Stomach (tissue), 4 donors: ENCODE measurements around the gene ERC2.

Source experiments
- POLR2AphosphoS5 ChIP-seq, 3 donors: sonication (generic); formaldehyde crosslinking; IDR thresholded peaks; one replicate each; pipeline ENCODE4 v1.6.1; 2016; ENCODE audit warnings: antibody characterized with exemption in 3 of 3
- TF ChIP-seq, protein P1 (sequence below), 7 experiments: fragments of 450-650 bp in 4 of 7; fragments of 200-600 bp in 3 of 7; sonication (generic) in 3 of 7; IDR thresholded peaks; one replicate each; pipeline ENCODE4 v1.5.1; 2016 to 2019; ENCODE audit warnings: antibody characterized with exemption in 7 of 7, control low read depth in 2 of 7, mild to moderate bottlenecking in 1 of 7

DNA sequence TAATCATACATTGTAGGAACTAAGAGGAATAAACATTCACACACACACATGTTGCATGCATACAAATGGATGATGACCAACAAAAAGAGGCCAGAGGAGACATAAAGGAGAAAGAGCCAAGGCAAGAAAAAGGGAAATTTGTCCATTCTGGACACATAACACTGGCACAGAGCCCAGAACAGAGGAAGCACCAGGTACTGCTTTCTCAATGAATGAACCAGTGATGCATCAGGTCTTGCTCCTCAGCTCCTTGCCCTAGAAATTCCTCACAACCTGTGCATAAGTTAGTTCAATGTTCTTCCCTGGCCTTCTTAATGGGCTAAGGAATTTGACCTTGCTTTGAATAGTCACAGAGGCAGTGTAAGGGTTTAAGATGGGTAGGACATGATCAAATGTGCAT lies 270.3 kb downstream of the ERC2 start:
- TF ChIP-seq, protein P1, sequence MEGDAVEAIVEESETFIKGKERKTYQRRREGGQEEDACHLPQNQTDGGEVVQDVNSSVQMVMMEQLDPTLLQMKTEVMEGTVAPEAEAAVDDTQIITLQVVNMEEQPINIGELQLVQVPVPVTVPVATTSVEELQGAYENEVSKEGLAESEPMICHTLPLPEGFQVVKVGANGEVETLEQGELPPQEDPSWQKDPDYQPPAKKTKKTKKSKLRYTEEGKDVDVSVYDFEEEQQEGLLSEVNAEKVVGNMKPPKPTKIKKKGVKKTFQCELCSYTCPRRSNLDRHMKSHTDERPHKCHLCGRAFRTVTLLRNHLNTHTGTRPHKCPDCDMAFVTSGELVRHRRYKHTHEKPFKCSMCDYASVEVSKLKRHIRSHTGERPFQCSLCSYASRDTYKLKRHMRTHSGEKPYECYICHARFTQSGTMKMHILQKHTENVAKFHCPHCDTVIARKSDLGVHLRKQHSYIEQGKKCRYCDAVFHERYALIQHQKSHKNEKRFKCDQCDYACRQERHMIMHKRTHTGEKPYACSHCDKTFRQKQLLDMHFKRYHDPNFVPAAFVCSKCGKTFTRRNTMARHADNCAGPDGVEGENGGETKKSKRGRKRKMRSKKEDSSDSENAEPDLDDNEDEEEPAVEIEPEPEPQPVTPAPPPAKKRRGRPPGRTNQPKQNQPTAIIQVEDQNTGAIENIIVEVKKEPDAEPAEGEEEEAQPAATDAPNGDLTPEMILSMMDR (IDR thresholded peaks at IDR 0.05): no peak
- no peak for TF ChIP-seq POLR2AphosphoS5 (IDR thresholded peaks at IDR 0.05)
